NCI-H187 (cell line): ENCODE measurements around the gene FBXO24.

ENCODE experiments used
- DNase-seq, 2 experiments: peaks; one replicate each; lab custom pipeline; 2025; lab: John Stamatoyannopoulos, UW

The FBXO24 gene

GRCh38 chr7:100590077-100590737, 4.1 kb downstream of the FBXO24 start:
- DNase-seq = no peak

GRCh38 chr7:100591596-100591995, 5.5 kb downstream of the FBXO24 start:
- DNase-seq = no peak

DNA sequence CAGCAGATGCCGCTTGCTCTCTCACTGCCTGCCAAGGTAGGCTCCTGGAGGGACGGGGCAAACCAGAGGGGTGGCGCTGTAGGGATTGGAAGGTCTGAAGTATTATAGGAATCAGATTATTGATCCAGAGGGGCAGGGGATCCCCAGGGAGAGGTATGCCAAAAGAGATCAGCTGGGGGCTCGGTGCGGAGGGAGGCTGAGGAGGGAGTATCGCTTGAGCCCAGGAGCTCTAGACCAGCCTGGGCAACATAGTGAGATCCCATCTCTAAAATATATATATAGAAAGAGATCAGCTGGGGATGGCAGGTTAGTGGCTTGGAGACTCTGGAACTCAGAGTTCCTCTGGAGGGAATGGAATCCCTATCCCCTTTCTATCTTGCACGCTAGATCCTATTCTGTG, 9.1 kb downstream of the FBXO24 start:
- DNase-seq = no peak

- DNase-seq = no peak
These were observed 12.3 kb downstream of the FBXO24 start for GRCh38 chr7:100598425-100598824.

DNA sequence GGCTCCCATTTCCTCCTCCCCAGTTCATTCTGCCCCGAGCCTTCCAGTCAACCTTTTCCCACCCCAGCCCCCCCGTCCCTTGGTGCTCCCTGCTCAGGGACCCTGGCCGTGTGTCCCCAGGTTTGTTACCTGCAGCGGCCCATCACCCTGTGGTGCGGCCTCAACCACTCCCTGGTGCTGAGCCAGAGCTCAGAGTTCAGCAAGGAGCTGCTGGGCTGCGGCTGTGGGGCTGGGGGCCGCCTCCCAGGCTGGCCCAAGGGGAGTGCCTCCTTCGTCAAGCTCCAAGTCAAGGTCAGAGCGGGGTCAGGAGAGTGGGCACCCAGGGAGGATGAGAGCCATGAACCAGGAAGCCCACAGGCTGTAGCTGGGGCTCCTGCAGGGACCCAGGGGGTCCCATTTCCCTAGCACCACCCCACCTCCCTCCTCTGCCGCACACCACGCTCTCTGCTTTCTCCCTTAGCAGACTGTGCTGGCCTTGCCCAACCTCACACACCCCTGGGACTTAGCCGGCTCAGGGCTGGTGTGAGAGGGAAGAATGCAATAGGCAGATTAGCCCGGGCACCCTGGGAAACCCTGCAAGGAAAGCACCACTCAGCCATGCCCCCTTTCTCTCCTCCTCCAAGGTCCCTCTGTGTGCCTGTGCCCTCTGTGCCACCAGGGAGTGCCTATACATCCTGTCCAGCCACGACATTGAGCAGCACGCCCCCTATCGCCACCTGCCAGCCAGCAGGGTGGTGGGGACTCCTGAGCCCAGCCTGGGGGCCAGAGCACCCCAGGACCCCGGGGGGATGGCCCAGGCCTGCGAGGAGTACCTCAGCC, 14.0 kb downstream of the FBXO24 start:
- no peak for DNase-seq

- no peak for DNase-seq
These were observed 14.6 kb downstream of the FBXO24 start for GRCh38 chr7:100600730-100601038.

GRCh38 chr7:100602889-100603725, 17.0 kb downstream of the FBXO24 start:
- DNase-seq = no peak

GRCh38 chr7:100603726-100604027, 17.5 kb downstream of the FBXO24 start:
- no peak for DNase-seq

GRCh38 chr7:100604028-100604975, 18.2 kb downstream of the FBXO24 start:
- DNase-seq = peak; percentile 8 to 25

DNA sequence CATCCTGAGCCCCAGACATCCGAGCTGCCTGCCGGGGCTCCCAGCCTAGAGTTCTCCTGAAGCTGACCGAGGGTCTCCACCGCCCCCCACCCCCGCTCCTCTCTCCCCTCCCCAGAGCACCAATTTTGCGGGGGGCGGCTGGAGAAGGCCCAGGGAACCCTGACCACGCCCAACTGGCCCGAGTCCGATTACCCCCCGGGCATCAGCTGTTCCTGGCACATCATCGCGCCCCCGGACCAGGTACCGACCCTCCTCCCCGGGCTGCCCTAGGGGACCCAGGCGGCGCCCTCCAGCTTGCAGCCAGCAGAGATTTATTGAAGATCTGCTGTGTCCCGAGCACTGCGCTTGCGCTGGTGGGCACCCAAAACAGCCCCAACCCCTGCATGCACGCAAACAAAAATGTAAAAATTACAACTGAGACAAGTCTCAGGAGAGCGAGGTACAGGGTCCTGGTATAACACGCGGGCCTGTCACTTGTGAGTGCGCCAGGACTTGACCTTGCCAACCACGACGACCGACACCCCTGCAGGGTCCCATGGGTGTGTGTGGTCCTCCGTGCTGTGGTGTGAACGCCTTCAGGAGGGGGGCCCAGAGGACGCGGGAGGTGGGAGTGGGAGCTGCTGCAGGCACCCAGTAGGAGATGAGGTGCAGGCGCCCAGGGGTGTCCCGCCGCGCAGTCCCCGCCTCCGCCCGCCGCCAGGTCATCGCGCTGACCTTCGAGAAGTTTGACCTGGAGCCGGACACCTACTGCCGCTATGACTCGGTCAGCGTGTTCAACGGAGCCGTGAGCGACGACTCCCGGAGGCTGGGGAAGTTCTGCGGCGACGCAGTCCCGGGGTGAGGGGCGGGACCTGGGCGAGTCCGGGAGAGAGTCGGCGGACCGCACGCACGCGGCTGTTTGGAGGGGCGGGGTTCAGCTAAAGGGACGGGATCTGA, 19.1 kb downstream of the FBXO24 start:
- no peak for DNase-seq

DNA sequence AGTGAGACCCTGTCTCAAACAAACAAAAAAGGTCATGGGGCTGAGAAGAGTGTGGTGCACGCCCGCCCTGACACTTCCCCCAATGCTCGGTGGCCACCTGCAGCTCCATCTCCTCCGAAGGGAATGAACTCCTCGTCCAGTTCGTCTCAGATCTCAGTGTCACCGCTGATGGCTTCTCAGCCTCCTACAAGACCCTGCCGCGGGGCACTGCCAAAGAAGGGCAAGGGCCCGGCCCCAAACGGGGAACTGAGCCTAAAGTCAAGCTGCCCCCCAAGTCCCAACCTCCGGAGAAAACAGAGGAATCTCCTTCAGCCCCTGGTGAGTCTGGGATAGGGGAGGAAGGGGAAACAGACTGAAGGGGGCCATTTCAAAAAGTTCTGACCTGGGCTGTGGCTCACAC, 20.2 kb downstream of the FBXO24 start:
- DNase-seq = no peak

GRCh38 chr7:100607111-100607510, 21.0 kb downstream of the FBXO24 start:
- no peak for DNase-seq

DNA sequence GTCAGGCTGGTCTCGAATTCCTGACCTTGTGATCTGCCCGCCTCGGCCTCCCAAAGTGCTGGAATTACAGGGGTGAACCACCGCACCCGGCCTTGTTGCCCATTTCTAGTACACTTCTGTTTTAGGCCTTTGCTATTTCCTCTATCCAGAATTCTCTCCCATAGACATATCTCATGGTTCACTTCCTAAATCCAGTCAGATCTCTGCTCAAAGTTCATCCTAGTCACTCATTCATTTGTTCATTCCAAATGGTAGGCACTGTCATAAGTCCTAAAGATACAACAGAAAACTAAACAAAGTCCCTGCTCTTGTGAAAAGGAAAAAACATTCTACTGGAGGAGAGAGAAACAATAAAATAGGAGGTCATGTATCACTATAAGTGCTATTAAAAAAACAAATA, 23.8 kb downstream of the FBXO24 start:
- DNase-seq = no peak

DNA sequence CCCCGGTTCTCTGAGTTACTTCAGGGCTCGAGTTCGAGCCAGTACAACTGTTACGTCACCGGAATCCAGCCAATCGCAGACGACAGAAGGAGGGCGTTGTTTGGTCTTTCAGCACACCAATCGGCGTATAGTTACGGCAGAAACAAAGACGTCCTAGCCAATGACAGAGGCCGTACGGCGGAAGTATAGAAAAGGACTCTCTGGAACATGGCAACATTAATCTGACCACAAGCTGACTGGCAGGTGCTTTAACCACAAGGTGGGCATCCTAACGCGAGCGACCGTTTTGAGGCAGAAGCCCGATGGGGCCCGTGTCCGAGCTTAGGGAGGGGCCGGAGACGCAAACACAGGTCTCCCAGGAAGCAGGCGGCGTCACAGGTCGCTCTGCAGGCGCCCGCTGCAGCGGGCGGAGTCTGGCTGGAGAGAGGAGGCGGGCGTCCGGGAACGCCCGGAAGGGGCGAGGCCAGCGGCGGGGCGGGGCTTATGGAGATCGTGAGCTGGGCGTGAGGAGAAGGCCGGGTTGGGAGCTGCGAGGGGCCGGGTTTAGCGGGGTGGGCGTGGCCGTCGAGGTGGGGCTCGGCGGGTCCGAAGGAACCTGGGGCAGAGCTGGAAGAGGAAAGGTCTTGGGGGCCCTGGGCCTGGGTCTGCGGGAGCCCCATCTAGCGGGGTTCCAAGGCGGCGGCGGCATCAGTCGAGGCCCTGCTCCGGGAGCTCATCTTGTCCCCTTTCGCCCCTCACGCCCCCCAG, 26.0 kb downstream of the FBXO24 start, which contains the start of gene MOSPD3:
Gene MOSPD3, plus strand, starts transcription at position 558 of the 747 bp plus-strand sequence. CDS start 252 bp downstream, outside the sequence.
- DNase-seq = peak; percentile 99 to 100

DNA sequence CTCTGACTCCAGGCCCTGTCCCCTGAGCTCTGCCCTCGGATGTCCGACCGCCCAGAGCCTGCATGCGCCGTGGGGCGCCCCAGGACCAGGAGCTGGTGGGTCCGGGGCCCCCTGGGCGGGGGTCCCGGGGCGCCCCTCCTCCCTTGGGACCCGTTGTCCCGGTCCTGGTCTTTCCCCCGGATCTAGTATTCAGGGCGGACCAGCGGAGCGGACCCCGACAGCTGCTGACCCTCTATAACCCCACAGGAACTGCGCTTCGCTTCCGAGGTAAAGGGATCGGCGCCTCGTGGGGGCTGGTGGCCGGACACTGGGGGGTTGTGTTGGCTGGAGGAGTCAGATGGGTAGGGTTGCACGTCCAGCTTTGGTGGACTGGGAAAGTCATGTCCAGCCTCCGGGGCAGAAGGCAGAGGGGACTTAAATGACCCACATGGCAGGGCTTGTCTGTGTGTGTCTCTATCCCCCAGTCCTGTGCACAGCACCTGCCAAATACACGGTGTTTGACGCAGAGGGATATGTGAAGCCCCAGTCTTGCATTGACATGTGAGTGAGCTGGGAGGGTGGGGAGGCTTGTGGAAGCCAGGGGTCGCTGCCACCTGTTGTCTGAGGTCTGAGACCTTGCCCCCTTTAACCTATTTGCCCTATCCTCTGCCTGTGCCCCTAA, 26.7 kb downstream of the FBXO24 start:
- DNase-seq = no peak

- DNase-seq = no peak
These were observed 27.5 kb downstream of the FBXO24 start for GRCh38 chr7:100613412-100614175.

DNA sequence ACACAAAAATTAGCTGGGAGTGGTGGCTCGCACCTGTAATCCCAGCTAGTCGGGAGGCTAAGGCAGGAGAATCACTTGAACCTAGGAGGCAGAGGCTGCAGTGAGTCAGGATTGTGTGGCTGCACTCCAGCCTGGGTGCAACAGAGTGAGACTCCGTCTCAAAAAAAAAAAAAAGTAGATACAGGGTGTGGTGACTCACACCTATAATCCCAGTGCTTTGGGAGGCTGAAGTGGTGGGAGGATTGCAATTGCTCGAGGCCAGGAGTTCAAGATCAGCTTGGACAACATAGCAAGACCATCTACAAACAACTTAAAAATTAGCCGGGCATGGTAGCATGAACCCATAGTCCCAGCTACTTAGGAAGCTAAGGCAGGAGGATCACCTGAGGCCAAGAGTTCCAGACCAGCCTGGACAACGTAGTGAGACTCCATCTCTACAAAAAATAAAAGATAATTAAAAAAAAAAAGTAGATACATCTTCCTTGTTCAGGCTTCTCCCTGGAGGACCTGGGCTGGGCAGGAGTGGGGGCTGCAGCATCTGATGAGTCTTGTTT, 28.3 kb downstream of the FBXO24 start:
- DNase-seq = no peak

GRCh38 chr7:100620239-100620638, 34.1 kb downstream of the FBXO24 start:
- DNase-seq = no peak
